ENCODE measurements around the gene CAB39.

The CAB39 gene

DNA sequence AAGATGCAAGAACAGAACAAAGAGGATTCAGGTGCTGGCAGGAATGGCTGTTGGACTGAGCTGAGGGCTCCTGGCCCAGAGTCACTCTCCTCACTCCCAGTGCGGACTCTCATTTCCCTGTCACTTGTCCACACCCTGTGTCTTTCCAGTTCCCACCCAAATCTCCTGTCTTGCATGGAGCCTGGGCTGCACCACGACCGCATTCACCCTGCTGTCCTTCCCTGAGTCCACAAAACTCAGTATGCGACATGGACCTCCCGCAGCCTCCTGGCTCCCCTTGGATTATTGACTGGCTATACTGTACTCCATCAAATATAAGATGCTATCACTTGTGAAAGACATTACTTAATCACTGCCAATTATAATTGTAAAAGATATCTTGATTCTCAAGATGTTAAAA lies 149.7 kb downstream of the CAB39 start:
- TF ChIP-seq JUND (IDR thresholded peaks at IDR 0.05; ENCODE audit: low read depth) = no peak
- no peak for DNase-seq (ENCODE audit: low read depth in 1 of 2, low spot score in 1 of 2)
- in situ Hi-C loops (cut with HindIII; ENCODE audit: low pct_unique_long_range_greater_than_20kb, low sequenced_read_pairs) = no loop called here

DNA sequence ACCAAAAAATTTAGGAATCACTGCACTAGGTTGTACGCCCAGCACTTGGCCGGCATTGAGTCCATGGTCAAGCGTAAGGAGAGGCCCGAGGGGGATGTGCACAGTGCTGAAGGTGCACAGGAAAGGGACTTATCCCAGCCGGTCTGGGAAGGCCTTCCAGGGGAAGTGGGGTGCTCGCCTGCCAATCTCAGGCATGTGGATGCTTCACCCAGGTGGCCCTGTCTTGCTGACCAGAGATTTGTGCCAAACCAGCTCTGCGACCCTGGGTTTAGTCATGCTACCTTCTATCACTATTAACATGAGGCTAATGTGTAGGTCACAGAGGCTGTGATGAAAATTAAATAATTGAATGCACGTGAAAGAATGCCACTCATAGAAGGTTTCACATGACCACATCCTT lies 150.4 kb downstream of the CAB39 start:
- no peak for DNase-seq (ENCODE audit: low read depth in 1 of 2, low spot score in 1 of 2)
- in situ Hi-C loops (cut with HindIII; ENCODE audit: low pct_unique_long_range_greater_than_20kb, low sequenced_read_pairs) = no loop called here
- no peak for TF ChIP-seq JUND (IDR thresholded peaks at IDR 0.05; ENCODE audit: low read depth)

DNA sequence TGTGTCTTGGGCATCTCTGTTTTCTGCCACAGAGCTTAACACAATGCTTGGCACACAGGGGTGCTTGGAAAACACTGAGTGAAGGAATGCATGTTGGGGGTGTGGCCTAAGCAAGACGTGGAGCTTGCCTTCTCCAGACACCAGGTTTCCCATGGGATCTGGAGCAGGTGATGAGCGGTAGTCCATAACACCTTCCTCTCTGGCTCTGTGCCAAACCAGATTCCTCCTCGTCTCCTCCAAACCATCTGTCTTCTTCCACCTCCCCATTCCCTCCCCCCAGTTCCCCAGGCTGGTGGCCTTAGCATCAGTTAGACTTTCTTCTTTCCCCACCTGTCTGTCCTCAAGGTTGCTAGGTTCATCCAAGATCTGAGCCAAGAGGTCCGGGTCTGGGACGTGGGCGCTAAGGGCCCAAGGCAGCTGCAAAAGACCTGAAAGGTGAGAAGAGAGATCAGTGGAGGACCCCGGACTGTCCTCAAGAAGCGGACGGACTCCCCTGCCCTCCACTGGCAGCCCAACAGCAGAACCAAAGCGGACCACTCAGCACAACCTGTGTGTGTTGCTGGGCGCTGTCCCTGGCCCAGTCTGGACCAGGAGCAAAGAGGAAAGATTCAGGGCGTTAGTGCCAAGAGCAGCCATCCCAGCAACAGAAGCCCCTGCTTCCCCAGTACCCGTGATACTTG lies 150.9 kb downstream of the CAB39 start:
- no peak for TF ChIP-seq JUND (IDR thresholded peaks at IDR 0.05; ENCODE audit: low read depth)
- DNase-seq (ENCODE audit: low read depth in 1 of 2, low spot score in 1 of 2) = no peak

DNA sequence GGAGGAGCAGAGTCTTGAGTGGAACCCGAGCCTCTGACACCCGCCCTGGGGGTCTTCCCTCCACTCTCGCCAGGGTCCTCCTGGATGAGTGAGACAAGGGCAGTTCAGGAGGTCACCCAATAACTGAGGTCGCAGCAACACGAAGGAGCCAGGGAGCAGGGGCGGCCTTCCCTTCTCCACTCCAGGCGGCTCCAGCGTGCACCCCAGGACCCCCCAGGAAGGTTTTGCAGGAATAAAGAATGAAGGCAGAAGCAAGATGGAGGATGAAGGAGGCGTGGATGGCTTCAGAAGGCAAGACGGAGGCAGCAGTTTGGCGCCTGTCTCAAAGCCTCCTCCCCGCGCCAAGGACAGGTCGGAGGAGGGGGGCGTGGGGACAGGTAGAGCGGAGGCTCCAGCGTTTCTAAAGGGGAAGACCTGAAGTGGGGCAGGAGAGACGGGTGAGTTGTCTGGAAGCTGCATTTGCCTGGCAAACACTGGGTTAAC lies 151.5 kb downstream of the CAB39 start:
- in situ Hi-C loops (cut with HindIII; ENCODE audit: low pct_unique_long_range_greater_than_20kb, low sequenced_read_pairs) = no loop called here
- no peak for DNase-seq (ENCODE audit: low read depth in 1 of 2, low spot score in 1 of 2)
- TF ChIP-seq JUND (IDR thresholded peaks at IDR 0.05; ENCODE audit: low read depth) = no peak

More for the DNA sequence above, 150.9 kb downstream of the CAB39 start:
- in situ Hi-C loops (cut with HindIII; ENCODE audit: low pct_unique_long_range_greater_than_20kb, low sequenced_read_pairs) = no loop called here

DNA sequence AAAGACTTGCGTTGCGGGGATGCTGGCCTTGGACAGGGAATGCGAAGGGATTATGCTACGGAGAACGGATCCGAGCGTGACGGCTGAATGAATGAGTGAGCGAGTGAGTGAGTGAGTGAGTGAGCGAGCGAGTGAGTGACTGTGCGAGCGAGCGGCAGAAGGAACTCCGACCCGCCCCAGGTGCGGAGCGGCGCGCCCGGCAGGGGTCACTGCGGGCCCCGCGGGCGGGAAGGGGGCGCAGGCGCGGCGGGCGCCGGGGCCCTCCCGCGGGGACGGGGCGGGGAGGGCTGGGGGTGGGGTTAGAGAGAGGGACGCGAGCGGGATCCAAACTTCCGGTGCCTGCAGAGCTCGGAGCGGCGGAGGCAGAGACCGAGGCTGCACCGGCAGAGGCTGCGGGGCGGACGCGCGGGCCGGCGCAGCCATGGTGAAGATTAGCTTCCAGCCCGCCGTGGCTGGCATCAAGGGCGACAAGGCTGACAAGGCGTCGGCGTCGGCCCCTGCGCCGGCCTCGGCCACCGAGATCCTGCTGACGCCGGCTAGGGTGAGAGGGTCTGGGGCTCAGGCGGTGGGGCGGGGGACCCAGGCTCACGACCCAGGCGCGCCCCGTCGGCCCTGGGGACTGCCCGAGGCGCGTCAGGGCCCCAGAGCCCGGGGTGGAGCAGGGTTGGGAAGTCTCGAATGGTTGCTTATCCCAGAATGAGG lies 152.1 kb downstream of the CAB39 start, which contains the start of gene ITM2C:
TSS of gene ITM2C (plus strand) at position 338 of the 702 bp plus-strand sequence. CDS start at position 422, 84 bp downstream.
- no peak for TF ChIP-seq JUND (IDR thresholded peaks at IDR 0.05; ENCODE audit: low read depth)
- in situ Hi-C loops (cut with HindIII; ENCODE audit: low pct_unique_long_range_greater_than_20kb, low sequenced_read_pairs) = no loop called here
- DNase-seq (ENCODE audit: low read depth in 1 of 2, low spot score in 1 of 2) = peak; percentile 59 to 65

DNA sequence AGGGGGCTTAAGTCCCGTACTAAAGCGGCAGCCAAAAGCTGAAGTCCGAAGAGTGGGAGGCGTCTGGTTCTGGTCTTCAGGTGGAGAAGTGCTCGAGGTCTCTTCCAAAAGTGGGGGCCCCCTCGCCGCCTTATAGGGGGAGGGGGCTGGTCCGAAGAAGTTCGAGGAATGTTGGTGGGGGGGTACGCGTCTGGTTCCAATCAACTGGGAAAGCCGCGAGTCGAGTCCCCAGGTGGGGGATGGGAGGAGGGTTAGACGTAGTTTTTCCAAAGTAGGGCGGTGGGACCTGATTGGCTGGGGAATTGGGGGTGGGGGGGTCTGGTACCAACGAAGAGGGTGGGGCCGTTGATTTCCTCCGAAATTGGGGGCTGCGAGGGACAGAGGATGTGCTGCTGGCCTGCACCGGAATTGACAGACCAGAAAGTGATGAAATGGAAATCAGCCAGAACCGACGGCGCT lies 152.7 kb downstream of the CAB39 start:
- no peak for TF ChIP-seq JUND (IDR thresholded peaks at IDR 0.05; ENCODE audit: low read depth)
- peak in 1 of 2 experiments; percentile 22 for DNase-seq (ENCODE audit: low read depth in 1 of 2, low spot score in 1 of 2)
- in situ Hi-C loops (cut with HindIII; ENCODE audit: low pct_unique_long_range_greater_than_20kb, low sequenced_read_pairs) = no loop called here

DNA sequence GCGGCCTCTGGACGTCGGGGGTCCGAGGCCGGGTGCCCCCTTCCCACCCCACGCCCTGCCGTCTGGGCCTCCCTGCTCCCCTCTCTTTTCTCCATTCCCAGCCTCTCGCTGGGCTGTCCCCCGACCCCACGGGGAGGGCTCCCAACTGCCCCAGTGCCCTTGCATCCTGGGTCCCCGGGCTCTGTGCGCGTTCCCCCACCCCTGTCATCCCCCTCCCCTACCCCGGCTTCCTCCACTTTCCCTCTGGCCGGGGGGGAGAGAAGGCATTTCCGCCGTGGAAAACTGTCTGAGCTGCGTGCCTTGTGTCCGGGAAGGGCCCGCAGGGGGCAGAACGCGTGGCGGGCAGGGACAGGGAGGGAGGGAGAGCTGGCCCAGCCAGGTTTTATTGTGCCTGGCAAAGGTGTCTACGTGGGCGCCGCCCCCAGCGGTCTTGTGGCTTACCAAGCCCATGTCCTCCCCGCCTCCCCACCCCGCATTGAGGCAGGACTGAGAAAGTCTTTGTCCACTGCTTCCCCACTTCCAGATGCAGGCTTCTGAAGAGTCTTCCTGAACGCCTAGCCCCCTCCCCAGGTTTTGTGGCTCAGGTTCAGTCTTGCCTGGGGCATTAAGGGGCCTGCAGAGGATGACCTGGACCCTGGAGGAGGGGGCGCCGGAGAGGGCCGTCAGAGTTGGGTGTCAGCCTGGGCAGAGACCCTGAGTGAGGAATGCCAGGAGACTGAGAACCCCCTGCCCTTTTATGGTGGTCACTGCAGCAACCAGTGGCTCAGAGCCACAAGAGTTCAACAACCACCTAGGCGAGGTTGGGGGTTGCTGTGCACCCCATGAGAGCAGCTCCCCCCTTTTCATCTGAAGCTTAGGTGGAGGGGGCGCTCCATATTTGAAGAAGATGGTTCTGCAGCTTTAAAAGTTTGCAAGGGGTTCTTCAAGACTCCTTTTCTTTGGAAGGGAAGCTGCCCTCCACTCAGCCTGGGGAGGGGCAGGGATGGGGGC lies 153.4 kb downstream of the CAB39 start:
- no peak for TF ChIP-seq JUND (IDR thresholded peaks at IDR 0.05; ENCODE audit: low read depth)
- peak; percentile 15 to 26 for DNase-seq (ENCODE audit: low read depth in 1 of 2, low spot score in 1 of 2)
- in situ Hi-C loops (cut with HindIII; ENCODE audit: low pct_unique_long_range_greater_than_20kb, low sequenced_read_pairs) = no loop called here

DNA sequence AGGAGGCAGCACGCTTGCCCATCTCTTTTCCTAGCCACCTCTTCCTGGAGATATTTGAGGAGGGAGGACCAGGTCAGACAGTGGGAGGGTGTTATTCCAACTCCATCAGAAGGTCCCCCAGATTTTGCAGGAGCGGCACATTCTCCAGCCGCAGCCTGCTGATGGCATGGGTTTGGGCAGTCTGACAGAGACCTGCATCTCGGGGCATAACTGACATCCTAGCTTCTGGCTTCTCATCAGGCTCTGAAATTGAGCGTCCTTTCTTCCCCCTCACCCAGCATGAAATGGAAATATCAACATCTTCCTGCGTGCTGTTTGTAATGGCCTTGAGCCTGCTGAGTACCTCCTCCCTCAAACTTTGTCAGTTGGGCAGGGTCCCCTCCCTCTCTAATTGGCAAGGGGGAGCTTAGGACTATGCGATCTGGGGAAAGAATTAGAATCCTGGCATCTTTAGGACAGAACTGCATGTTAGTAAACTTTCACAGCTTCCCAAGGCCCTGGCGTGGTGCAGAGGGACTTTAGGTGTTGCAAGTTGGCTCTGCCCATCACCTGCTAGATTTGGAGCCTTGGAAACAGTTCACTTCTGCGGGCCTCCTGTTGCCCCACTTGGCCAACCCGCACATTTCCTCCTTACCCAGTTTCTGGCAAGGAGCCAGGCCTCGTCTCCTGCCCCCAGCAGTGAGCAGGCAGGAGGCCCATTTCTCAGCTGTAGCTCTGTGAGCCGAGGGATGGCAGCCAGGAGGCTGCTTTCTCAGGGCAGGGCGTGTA lies 154.3 kb downstream of the CAB39 start:
- TF ChIP-seq JUND (IDR thresholded peaks at IDR 0.05; ENCODE audit: low read depth) = no peak
- no peak for DNase-seq (ENCODE audit: low read depth in 1 of 2, low spot score in 1 of 2)
- in situ Hi-C loops (cut with HindIII; ENCODE audit: low pct_unique_long_range_greater_than_20kb, low sequenced_read_pairs) = no loop called here

DNA sequence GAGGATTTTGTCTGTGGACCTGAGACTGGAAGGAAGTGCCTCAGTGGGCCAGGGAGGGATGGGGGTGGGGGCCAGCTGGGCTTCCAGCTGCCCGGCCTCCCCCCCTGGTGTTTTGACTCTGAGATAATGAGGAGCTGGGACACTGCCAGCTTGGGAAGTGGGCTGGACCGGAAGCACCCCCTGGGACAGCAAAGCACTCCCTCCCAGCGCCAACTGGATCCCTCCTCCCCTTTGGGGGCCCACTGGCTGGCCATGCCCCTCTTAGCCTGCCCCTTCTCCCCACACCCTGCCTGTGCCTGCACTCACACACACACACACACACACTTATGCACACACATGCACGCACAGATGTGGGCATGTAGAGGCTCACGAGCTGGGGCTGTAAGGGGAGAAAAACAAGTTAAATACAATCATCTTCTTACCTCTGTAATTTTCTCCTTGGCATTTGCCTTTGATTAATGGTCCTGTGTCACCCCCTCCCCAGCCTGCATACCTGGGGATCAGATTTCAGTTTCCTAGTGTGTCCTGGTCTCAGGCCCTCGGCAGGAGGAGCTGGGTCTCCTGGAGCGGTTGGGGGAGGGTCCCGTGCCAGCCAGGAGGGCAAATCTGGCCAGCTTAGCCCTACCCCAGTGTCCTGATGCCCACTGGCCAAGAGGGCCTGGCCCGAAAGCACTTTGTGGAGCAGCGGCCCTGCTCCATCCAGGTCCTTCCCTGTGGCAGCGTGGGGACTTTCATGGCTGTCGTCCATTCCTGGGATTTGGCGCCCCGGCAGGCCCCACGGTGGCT lies 155.7 kb downstream of the CAB39 start:
- TF ChIP-seq JUND (IDR thresholded peaks at IDR 0.05; ENCODE audit: low read depth) = no peak
- no peak for DNase-seq (ENCODE audit: low read depth in 1 of 2, low spot score in 1 of 2)
- in situ Hi-C loops (cut with HindIII; ENCODE audit: low pct_unique_long_range_greater_than_20kb, low sequenced_read_pairs) = no loop called here

DNA sequence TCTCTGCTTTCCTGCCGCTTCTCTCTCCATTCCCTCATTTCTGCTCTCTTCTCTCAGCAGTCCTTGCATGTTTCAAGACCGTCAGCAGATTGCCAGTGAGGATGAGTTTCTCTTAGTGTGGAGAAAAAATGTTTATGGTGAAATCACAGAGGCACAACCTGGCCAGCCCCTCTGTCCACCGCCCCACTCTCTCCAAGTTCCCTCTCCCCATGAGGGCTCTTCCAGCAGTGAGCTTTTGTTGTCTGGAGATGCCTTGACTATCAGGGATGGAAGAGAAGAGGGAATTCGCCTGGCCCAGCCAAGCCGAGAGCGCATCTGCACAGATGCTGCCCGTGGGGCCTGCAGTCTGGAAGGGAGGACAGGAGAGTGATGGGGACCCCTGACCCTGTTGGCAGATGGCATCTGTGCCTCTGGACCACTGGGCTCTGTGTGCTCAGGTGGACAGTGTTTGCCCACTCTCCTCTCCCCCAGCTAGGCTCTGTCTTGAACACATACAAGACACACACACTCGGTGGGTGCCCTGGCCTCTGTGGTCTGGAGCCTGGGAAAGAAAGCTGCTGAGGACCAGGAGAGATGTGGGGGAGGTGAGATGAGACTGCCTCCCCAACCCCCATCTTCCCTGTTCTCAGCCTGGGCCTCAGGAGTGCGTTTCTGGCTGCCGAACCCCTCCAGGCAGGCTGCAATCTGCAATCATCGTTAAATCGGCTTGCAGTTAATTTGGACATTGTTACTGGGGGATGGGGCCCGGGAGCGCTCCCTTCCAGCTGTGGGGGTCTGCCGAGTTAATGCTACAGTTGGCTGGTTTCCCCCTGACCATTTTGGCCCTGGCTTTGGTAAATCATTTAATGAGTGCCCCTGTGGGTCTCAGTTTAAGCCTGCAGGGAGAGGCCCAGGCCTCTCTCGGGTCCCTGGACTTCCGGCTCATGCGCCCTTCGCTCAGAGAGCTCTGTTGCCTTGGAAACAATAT lies 156.6 kb downstream of the CAB39 start:
- no peak for DNase-seq (ENCODE audit: low read depth in 1 of 2, low spot score in 1 of 2)
- in situ Hi-C loops (cut with HindIII; ENCODE audit: low pct_unique_long_range_greater_than_20kb, low sequenced_read_pairs) = no loop called here
- no peak for TF ChIP-seq JUND (IDR thresholded peaks at IDR 0.05; ENCODE audit: low read depth)

Measured in T47D (cell line).